Endothelial cell (in vitro differentiated cells): ENCODE data around the gene MGME1. TPM values are rescaled to one million over a fixed set of nuclear protein-coding genes. Genes with fewer than 3 reads are reported as not detected.

ENCODE experiments used
- DNase-seq: peaks from one replicate; pipeline ENCODE4 v3.0.0; 2021; ENCODE audit warnings: low spot score
- H3K27ac Mint-ChIP-seq: one replicate; pipeline ENCODE4 v1.8.0; 2021; ENCODE audit warnings: mixed read lengths, inconsistent platforms; ENCODE audit not compliant: unreplicated experiment
- H3K27me3 Mint-ChIP-seq: one replicate; pipeline ENCODE4 v1.8.0; 2021; ENCODE audit warnings: mild to moderate bottlenecking, moderate library complexity, mixed read lengths, inconsistent platforms; ENCODE audit not compliant: unreplicated experiment
- H3K36me3 Mint-ChIP-seq: one replicate; pipeline ENCODE4 v1.8.0; 2021; ENCODE audit warnings: mild to moderate bottlenecking, low read depth, mixed read lengths, inconsistent platforms; ENCODE audit not compliant: unreplicated experiment
- H3K4me1 Mint-ChIP-seq: one replicate; pipeline ENCODE4 v1.8.0; 2021; ENCODE audit warnings: mild to moderate bottlenecking, mixed read lengths, inconsistent platforms; ENCODE audit not compliant: unreplicated experiment
- H3K4me3 Mint-ChIP-seq: one replicate; pipeline ENCODE4 v1.8.0; 2021; ENCODE audit warnings: mild to moderate bottlenecking, mixed read lengths, inconsistent platforms; ENCODE audit not compliant: unreplicated experiment
- H3K9me3 Mint-ChIP-seq: one replicate; pipeline ENCODE4 v1.8.0; 2021; ENCODE audit warnings: mixed read lengths, inconsistent platforms; ENCODE audit not compliant: unreplicated experiment
- total RNA-seq: library from RNA; stranded (reverse); fragmentation: NEBNext Ultra II Directional; extraction: Animal tissue kit (Norgen Biotek cat#: 25700); gene quantifications from one replicate; pipeline ENCODE4 v1.2.1, GENCODE V29; 2021; ENCODE audit not compliant: unreplicated experiment
- TF ChIP-seq, protein P1 (sequence below): fragments of 200-600 bp; sonication (generic); IDR thresholded peaks from one replicate; pipeline ENCODE4 v1.5.0; 2021; ENCODE audit warnings: antibody characterized with exemption; ENCODE audit not compliant: unreplicated experiment

The MGME1 gene
- total RNA-seq, 1 donor from 2014 or later, result 17.5 TPM

DNA sequence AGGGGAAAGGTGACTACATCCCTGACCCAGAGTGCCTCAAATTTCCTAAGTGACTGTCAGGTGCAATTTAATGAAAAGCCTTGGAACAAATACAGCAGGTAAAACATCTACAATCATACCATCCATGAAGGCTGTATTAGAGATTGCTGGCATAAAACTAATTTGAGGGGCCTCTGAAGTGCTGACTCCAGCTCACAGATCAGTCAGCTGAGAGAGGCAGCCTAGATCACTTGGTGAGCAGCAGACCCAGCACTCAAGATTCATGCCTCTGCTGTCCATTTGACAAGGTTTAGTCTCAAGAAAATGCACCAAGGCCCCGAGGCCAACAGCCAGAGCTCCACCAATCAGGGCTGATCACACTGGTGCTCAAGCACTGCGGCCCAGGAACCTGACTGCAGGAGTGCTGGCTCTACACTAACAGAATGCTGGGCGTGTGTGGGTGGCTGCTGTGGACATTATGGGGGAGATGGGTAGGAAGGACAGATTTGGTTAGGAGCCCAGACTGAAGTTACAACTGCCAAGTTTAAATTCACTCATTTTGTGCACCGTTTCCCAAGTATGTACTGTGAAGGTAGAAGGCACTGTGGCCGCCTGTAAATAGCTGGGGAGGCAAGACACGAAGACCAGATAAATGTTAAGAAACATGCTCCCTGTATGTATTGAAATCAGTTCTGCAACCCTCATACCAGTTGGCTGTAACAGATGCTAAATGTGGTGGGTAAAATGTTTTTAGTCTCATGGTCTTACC, 28.4 kb upstream of the MGME1 start:
- H3K36me3 Mint-ChIP-seq, result peaks cover 23% of the 10 kb centered on the region
- H3K9me3 Mint-ChIP-seq, result no peaks in the 10 kb centered on the region
- H3K4me3 Mint-ChIP-seq, result no peak overlapping the region
- H3K27me3 Mint-ChIP-seq, result peaks cover 1% of the 10 kb centered on the region
- H3K4me1 Mint-ChIP-seq, result peaks cover 21% of the 10 kb centered on the region
- DNase-seq, result no peak
- TF ChIP-seq, protein P1, sequence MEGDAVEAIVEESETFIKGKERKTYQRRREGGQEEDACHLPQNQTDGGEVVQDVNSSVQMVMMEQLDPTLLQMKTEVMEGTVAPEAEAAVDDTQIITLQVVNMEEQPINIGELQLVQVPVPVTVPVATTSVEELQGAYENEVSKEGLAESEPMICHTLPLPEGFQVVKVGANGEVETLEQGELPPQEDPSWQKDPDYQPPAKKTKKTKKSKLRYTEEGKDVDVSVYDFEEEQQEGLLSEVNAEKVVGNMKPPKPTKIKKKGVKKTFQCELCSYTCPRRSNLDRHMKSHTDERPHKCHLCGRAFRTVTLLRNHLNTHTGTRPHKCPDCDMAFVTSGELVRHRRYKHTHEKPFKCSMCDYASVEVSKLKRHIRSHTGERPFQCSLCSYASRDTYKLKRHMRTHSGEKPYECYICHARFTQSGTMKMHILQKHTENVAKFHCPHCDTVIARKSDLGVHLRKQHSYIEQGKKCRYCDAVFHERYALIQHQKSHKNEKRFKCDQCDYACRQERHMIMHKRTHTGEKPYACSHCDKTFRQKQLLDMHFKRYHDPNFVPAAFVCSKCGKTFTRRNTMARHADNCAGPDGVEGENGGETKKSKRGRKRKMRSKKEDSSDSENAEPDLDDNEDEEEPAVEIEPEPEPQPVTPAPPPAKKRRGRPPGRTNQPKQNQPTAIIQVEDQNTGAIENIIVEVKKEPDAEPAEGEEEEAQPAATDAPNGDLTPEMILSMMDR, result no peak
- H3K27ac Mint-ChIP-seq, result no peak overlapping the region

DNA sequence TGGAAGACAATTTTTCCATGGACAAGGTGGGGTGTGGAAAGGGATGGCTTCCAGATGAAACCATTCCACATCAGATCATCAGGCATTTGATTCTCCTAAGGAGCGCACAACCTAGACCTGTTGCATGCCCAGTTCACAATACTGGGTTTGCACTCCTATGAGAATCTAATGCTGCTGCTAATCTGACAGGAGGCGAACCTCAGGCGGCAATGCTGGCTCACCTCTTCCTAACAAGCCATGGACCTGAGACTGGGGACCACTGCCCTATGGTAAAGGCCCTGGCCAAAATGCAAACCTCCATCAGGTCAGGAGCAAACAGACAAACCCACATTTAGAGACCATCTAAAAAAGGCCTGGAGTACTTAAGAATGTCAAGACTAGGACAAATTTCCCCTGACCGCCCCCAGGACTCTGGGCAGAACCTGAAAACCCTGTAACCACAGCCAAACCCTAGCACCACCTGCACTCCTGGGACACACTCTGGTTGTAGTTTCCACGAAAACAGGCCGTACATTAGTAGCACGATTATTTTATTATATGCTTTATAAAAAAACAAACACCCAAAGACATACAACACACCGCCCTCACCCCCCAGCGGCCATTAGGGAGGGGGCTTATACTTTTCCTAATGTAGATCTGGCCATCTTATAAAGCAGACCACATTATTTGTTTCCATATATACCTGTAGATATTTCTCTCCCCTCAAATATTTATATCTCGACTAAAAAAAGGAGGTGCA, 27.6 kb upstream of the MGME1 start:
- Mint-ChIP-seq H3K9me3 (no peaks in the 10 kb centered on the region), H3K36me3 (peaks cover 28% of the 10 kb centered on the region), H3K27me3 (peaks cover 1% of the 10 kb centered on the region), H3K4me1 (peaks cover 19% of the 10 kb centered on the region), H3K27ac (no peak overlapping the region), H3K4me3 (no peak overlapping the region)
- no peak for DNase-seq
- TF ChIP-seq, protein P1, result no peak

DNA sequence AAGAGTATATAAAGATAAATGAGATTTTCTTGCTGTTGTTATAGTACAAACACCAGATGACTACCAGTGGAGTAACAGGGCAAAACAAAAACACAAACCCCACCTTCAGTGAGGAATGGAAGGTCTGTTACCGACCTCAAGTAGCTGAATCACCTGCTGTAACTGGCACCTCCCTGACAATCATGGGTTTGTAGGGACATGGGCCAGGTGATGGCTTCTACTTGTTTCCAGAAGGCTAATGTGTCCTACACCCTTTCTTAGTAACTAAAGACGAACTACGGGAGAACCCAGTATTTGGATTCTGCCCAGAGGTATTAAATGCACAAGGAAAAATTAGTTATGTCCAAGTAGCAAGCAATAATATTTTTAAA, 27.0 kb upstream of the MGME1 start:
- Mint-ChIP-seq H3K9me3 (no peaks in the 10 kb centered on the region), H3K27me3 (peaks cover 1% of the 10 kb centered on the region), H3K27ac (no peak overlapping the region), H3K4me1 (peaks cover 13% of the 10 kb centered on the region), H3K4me3 (no peak overlapping the region), H3K36me3 (peaks cover 32% of the 10 kb centered on the region)
- no peak for DNase-seq
- TF ChIP-seq, protein P1, result no peak

DNA sequence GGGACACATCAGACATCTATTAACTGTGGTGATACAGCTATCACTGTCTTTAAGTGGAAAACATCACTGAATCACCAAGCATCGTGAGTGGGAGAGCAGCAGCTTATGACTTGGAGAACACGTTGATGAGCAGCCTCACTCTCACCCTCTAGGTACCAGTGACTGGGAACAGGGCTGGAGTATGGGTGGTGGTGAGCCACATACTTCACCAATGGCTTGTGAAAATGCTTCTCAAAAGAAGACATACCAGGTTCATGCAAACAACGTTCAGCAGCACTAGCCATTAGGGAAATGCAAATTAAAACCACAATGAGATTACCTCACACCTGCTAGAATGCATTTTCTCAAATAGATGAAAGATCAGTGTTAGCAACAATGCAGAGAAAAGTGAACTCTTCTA, 25.5 kb upstream of the MGME1 start:
- TF ChIP-seq, protein P1, result no peak
- no peak for DNase-seq
- no peak overlapping the region for H3K27ac Mint-ChIP-seq
- H3K4me1 Mint-ChIP-seq, result peaks cover 4% of the 10 kb centered on the region
- peaks cover 44% of the 10 kb centered on the region for H3K36me3 Mint-ChIP-seq
- peaks cover 3% of the 10 kb centered on the region for H3K27me3 Mint-ChIP-seq
- no peak overlapping the region for H3K4me3 Mint-ChIP-seq
- no peaks in the 10 kb centered on the region for H3K9me3 Mint-ChIP-seq
